Heart right ventricle (tissue), 16 donors: ENCODE results near the gene RAB3B. TPM values are rescaled to one million over a fixed set of nuclear protein-coding genes. Genes with fewer than 3 reads are reported as not detected.

ENCODE experiments used
- ATAC-seq, 8 donors: fragments of 200-7000 bp; cut with Tn5 transposase; one replicate each; pipeline ENCODE4 v1.9.1; 2020; ENCODE audit warnings: mild to moderate bottlenecking in 8 of 8, moderate library complexity in 8 of 8, moderate number of reproducible peaks in 1 of 8
- DNase-seq, 2 donors: peaks; one replicate each; pipeline ENCODE4 v3.0.0-alpha.2; 2020
- H3K27ac ChIP-seq, 10 donors: fragments of 200-600 bp; sonication (generic) in 2 of 10; one replicate each; pipeline versions ENCODE4 v1.5.0 to v1.8.0; 2020 to 2022; ENCODE audit warnings: mild to moderate bottlenecking in 3 of 10
- H3K27me3 ChIP-seq, 7 donors: fragments of 200-600 bp; one replicate each; pipeline ENCODE4 v1.8.0; 2021 to 2022; ENCODE audit warnings: mild to moderate bottlenecking in 2 of 7
- H3K36me3 ChIP-seq, 9 donors: fragments of 200-600 bp; sonication (generic) in 1 of 9; one replicate each; pipeline versions ENCODE4 v1.5.0 to v1.8.0; 2020 to 2022; ENCODE audit warnings: mild to moderate bottlenecking in 2 of 9
- H3K4me1 ChIP-seq, 9 donors: fragments of 200-600 bp; sonication (generic) in 1 of 9; one replicate each; pipeline versions ENCODE4 v1.5.0 to v1.8.0; 2020 to 2022; ENCODE audit warnings: mild to moderate bottlenecking in 4 of 9
- H3K4me3 ChIP-seq, 10 donors: fragments of 200-600 bp; sonication (generic) in 2 of 10; one replicate each; pipeline versions ENCODE4 v1.5.0 to v1.8.0; 2020 to 2022; ENCODE audit warnings: mild to moderate bottlenecking in 7 of 10, moderate library complexity in 2 of 10
- H3K9me3 ChIP-seq, 11 donors: fragments of 200-600 bp in 10 of 11; sonication (generic) in 2 of 11; one replicate each; pipeline versions ENCODE4 v1.5.0 to v1.8.0; 2013 to 2022; ENCODE audit warnings: mild to moderate bottlenecking in 2 of 11, control low read depth in 1 of 11, moderate library complexity in 1 of 11
- WGBS, 2 donors: extraction: QIAGEN DNeasy Blood & Tissue Kit; methylation state at CpG; one replicate each; pipeline ENCODE4 v1.1.7; 2013; ENCODE audit warnings: inconsistent platforms in 1 of 2; 5-methylcytosine and 5-hydroxymethylcytosine counted together
- intact Hi-C, 10 donors: fragments of 100-400 bp; cut with DNase I; formaldehyde crosslinking; loops; one replicate each; pipeline versions ENCODE4 v1.11.1 to v1.14.2; 2022
- polyA plus RNA-seq, 2 donors: library from polyadenylated mRNA; stranded (reverse); fragments of 200-250 nt; gene quantifications; one replicate each; pipeline ENCODE4 v1.2.3, GENCODE V29; 2013
- total RNA-seq, 10 donors: library from RNA; stranded (reverse); fragmentation: NEBNext Ultra II Directional in 3 of 10; extraction: Animal tissue kit (Norgen Biotek cat#: 25700) in 3 of 10; gene quantifications; one replicate each; pipeline versions ENCODE4 v1.2.1 to v1.2.4, GENCODE V29; 2021 to 2023
- TF ChIP-seq, protein P1 (sequence below), 9 donors: fragments of 200-600 bp; sonication (generic) in 2 of 9; IDR thresholded peaks; one replicate each; pipeline versions ENCODE4 v1.5.0 to v1.8.0; 2021 to 2022; ENCODE audit warnings: antibody characterized with exemption in 9 of 9, mild to moderate bottlenecking in 5 of 9, moderate library complexity in 1 of 9
- donor health status: Arrhythmogenic right ventricular cardiomyopathy.
- donor health status: ischemic (EF 13 %, LVEDD 7.1; RV severe dilation, severe dysfunction).
- donor health status: healthy with polysubstance abuse.
- donor health status: DM: no; HTN: yes; CAD: no.
- donor health status: DM: no; HTN: no; CAD: no.
- donor health status: ischemic (EF 25% LVEDD 6.9; RV normal size, moderate dysfunction).
- donor health status: ischemic (EF 25% LVEDD 5.7; RV mildly dilated, moderate dysfunction).
- donor health status: healthy.
- donor health status: DM: yes; HTN: yes; CAD: no.
- donor health status: Ischemic cardiomyopathy.
- donor health status: ischemic (EF 35%, LVEDD 5.7; RV mildly dilated, moderate dysfunction).
- donor health status: nonischemic (EF 11% LVEDD 7.7; RV severe dilation, severe dysfunction).
- donor health status: DM: yes; HTN: yes; CAD: no.
- donor health status: PGD.
- donor health status: ischemic (EF 29% LVEDD 5.4; RV normal size, mild dysfunction).
- donor health status: nonischemic (EF 23%, LVEDD 6.1; RV moderate dilation, normal function).

Gene RAB3B
- total and polyA plus RNA-seq, 12 donors, result 0.01 to 0.02 TPM; not detected in 10

DNA sequence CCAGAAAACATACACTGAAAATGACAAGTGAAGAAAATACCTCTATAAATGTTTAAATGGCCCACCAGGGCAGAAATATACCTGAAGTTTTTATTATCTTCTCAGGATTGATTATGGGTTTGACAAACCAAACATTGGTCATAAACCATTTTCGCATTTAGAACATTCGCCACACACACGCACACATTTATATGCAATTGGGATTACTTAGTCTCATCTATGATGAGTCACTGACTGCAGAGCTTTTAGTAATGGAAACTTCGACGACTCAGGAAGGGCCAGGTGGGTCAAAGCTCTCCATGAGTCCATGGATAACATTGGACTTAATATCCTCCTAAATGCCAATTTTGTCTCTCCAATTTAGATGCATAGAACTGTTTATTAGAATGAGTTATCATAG is 128.8 kb downstream of the RAB3B start:
- no peak overlapping the region for H3K4me3 ChIP-seq
- 96 to 99% methylated on average over 5 of the region's 5 CpGs for WGBS, 2 donors
- TF ChIP-seq, protein P1, sequence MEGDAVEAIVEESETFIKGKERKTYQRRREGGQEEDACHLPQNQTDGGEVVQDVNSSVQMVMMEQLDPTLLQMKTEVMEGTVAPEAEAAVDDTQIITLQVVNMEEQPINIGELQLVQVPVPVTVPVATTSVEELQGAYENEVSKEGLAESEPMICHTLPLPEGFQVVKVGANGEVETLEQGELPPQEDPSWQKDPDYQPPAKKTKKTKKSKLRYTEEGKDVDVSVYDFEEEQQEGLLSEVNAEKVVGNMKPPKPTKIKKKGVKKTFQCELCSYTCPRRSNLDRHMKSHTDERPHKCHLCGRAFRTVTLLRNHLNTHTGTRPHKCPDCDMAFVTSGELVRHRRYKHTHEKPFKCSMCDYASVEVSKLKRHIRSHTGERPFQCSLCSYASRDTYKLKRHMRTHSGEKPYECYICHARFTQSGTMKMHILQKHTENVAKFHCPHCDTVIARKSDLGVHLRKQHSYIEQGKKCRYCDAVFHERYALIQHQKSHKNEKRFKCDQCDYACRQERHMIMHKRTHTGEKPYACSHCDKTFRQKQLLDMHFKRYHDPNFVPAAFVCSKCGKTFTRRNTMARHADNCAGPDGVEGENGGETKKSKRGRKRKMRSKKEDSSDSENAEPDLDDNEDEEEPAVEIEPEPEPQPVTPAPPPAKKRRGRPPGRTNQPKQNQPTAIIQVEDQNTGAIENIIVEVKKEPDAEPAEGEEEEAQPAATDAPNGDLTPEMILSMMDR (IDR thresholded peaks at IDR 0.05), result no peak
- intact Hi-C loops, result no loop called here
- no peak for ATAC-seq
- no peak for DNase-seq
- H3K9me3 ChIP-seq, result no peaks in the 10 kb centered on the region
- H3K27ac ChIP-seq, result no peak overlapping the region
- H3K27me3 ChIP-seq, result no peaks in the 10 kb centered on the region
- peaks cover 0 to 5% (median 0%) of the 10 kb centered on the region in 9 donors for H3K36me3 ChIP-seq
- peaks cover 0 to 23% (median 10%) of the 10 kb centered on the region in 9 donors for H3K4me1 ChIP-seq

GRCh38 chr1:51859735-51860134 is 130.8 kb downstream of the RAB3B start:
- intact Hi-C loops, result no loop called here
- ATAC-seq, result no peak
- no peak overlapping the region for H3K27ac ChIP-seq

DNA sequence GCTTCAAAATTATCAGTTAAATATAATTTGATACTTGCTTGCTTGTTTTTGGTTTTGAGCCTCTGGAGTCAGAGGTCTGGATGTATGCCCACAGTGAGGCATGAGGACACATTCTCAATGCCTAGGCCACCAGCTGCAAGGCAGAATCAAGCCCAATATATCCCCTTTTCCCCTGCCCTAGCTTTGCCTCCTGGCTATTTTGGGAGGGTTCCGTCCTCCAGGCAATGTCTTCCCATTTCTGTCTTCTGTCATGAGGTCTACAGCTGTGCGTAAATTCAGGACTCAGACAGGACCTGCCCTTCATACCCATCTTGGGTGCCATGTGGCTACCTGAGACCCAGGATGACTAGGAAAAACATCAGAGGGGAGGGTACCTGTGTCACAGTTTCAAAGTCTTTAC is 131.2 kb downstream of the RAB3B start:
- H3K9me3 ChIP-seq, result no peaks in the 10 kb centered on the region
- H3K4me1 ChIP-seq, result peaks cover 0 to 14% (median 10%) of the 10 kb centered on the region in 9 donors
- ATAC-seq (peak in 1 of 8 donors; percentile 26), DNase-seq (no peak)
- H3K27me3 ChIP-seq, result no peaks in the 10 kb centered on the region
- 79 to 85% methylated on average over 2 of the region's 2 CpGs for WGBS, 2 donors
- TF ChIP-seq, protein P1 (IDR thresholded peaks at IDR 0.05), result no peak
- intact Hi-C loops, result no loop called here
- H3K36me3 ChIP-seq, result peaks cover 0 to 24% (median 0%) of the 10 kb centered on the region in 9 donors
- H3K27ac ChIP-seq, result no peak overlapping the region
- H3K4me3 ChIP-seq, result no peak overlapping the region

More at GRCh38 chr1:51859735-51860134, 130.8 kb downstream of the RAB3B start:
- Histone ChIP-seq H3K4me1 (peaks cover 0 to 14% (median 10%) of the 10 kb centered on the region in 9 donors), H3K27me3 (no peaks in the 10 kb centered on the region), H3K36me3 (peaks cover 0 to 23% (median 0%) of the 10 kb centered on the region in 9 donors), H3K4me3 (no peak overlapping the region), H3K9me3 (no peaks in the 10 kb centered on the region)
- DNase-seq, result no peak
- 68 to 70% methylated on average over 2 of the region's 2 CpGs for WGBS, 2 donors
- TF ChIP-seq, protein P1 (IDR thresholded peaks at IDR 0.05), result no peak

GRCh38 chr1:51858892-51859291 is 131.6 kb downstream of the RAB3B start:
- H3K9me3 ChIP-seq, result no peaks in the 10 kb centered on the region
- TF ChIP-seq, protein P1 (IDR thresholded peaks at IDR 0.05), result no peak
- DNase-seq, result no peak
- H3K27me3 ChIP-seq, result no peaks in the 10 kb centered on the region
- intact Hi-C loops, result no loop called here
- peaks cover 0 to 14% (median 10%) of the 10 kb centered on the region in 9 donors for H3K4me1 ChIP-seq
- no peak overlapping the region for H3K27ac ChIP-seq
- H3K36me3 ChIP-seq, result peaks cover 0 to 29% (median 0%) of the 10 kb centered on the region in 9 donors
- WGBS, 2 donors, result 68 to 76% methylated on average over 1 of the region's 1 CpG
- H3K4me3 ChIP-seq, result no peak overlapping the region
- no peak for ATAC-seq

Other genes starting within 250 kb of the RAB3B start
- gene NRDC, start 112.0 kb downstream of the RAB3B start, total RNA-seq, result 100 to 1,000 TPM; 115 to 163 (median 135) TPM
- 100 to 1,000 TPM in 1 of 2 donors, 10 to 100 TPM in 1; 77.8 to 228 TPM for gene NRDC, start 112.0 kb downstream of the RAB3B start, polyA plus RNA-seq
- 1 to 10 TPM; 1.9 to 4.2 (median 3.5) TPM for gene KTI12, start 43.1 kb upstream of the RAB3B start, total RNA-seq
- gene KTI12, start 43.1 kb upstream of the RAB3B start, polyA plus RNA-seq, result 1 to 10 TPM; 2.6 to 7.5 TPM
- 10 to 100 TPM; 18.9 to 34.9 (median 27.3) TPM for gene TXNDC12, start 64.5 kb upstream of the RAB3B start, total RNA-seq
- gene TXNDC12, start 64.5 kb upstream of the RAB3B start, polyA plus RNA-seq, result 10 to 100 TPM; 15.6 to 28.5 TPM
- 10 to 100 TPM; 27.7 to 37.1 (median 30.2) TPM for gene BTF3L4, start 65.6 kb upstream of the RAB3B start, total RNA-seq
- 10 to 100 TPM; 24.9 to 36.3 TPM for gene BTF3L4, start 65.6 kb upstream of the RAB3B start, polyA plus RNA-seq
- 10 to 100 TPM; 13.5 to 22.2 (median 15.8) TPM for gene ZFYVE9, start 151.4 kb upstream of the RAB3B start, total RNA-seq
- 1 to 10 TPM; 2.6 to 5.2 TPM for gene ZFYVE9, start 151.4 kb upstream of the RAB3B start, polyA plus RNA-seq